SK-N-SH (cell line): ENCODE measurements around the gene UCHL3. TPM values are rescaled to one million over a fixed set of nuclear protein-coding genes. Genes with fewer than 3 reads are reported as not detected.

Experiments
- CTCF ChIA-PET: fragments of 300-600, 350-600 bp; formaldehyde crosslinking; extraction: SDS; loops from one replicate; lab custom pipeline; 2021; lab: Yijun Ruan, JAX
- POLR2A ChIA-PET: fragments of 350-600 bp; sonication (Branson Sonifier 250); formaldehyde crosslinking; extraction: SDS; loops from one replicate; lab custom pipeline; 2020; ENCODE audit warnings: antibody characterized with exemption, inconsistent platforms; lab: Yijun Ruan, JAX
- DNase-seq: peaks from one replicate; pipeline ENCODE4 v3.0.0; 2012
- H2AFZ ChIP-seq: fragments of 200-600 bp; sonication (generic); 2 replicates; pipeline ENCODE4 v1.8.1; 2016; ENCODE audit warnings: antibody characterized with exemption, mild to moderate bottlenecking, low read depth
- H3F3A ChIP-seq: fragments of 200-600 bp; sonication (generic); replicated peaks from 2 replicates; pipeline ENCODE3; 2016; ENCODE audit warnings: antibody characterized with exemption, mild to moderate bottlenecking; ENCODE audit not compliant: insufficient read depth
- H3K27ac ChIP-seq, 2 experiments: fragments of 200-500 bp in 1 of 2; fragments of 200-600 bp in 1 of 2; sonication (Bioruptor generic) in 1 of 2; sonication (generic), shearing (Covaris generic) in 1 of 2; 2 replicates each; pipeline versions ENCODE4 v1.5.1 to v1.6.1; 2014 to 2016; ENCODE audit warnings: low read depth in 2 of 2, inconsistent platforms in 1 of 2, low read length in 1 of 2, mild to moderate bottlenecking in 1 of 2, mixed read lengths in 1 of 2
- H3K27me3 ChIP-seq: fragments of 200-600 bp; sonication (generic), shearing (Covaris generic); 2 replicates; pipeline ENCODE4 v1.6.1; 2016; ENCODE audit warnings: mixed run types; ENCODE audit not compliant: insufficient read depth
- H3K36me3 ChIP-seq, 2 experiments: fragments of 200-500 bp in 1 of 2; fragments of 200-600 bp in 1 of 2; sonication (Bioruptor generic) in 1 of 2; sonication (generic) in 1 of 2; replicated peaks in 1 of 2; 2 replicates each; pipeline versions ENCODE3 to v1.5.1; 2014 to 2016; ENCODE audit warnings: low read length in 1 of 2, mild to moderate bottlenecking in 1 of 2; ENCODE audit not compliant: insufficient read depth in 2 of 2, control insufficient read depth in 1 of 2
- H3K4me1 ChIP-seq, 2 experiments: fragments of 200-500 bp in 1 of 2; fragments of 200-600 bp in 1 of 2; sonication (Bioruptor generic) in 1 of 2; sonication (generic), shearing (Covaris generic) in 1 of 2; 2 replicates each; pipeline versions ENCODE4 v1.5.1 to v1.6.1; 2014 to 2016; ENCODE audit warnings: low read depth in 1 of 2, low read length in 1 of 2, mixed run types in 1 of 2; ENCODE audit not compliant: insufficient read depth in 2 of 2, control insufficient read depth in 1 of 2
- H3K4me2 ChIP-seq: fragments of 200-600 bp; sonication (generic), shearing (Covaris generic); 2 replicates; pipeline ENCODE4 v1.6.1; 2017; ENCODE audit warnings: mixed run types
- H3K4me3 ChIP-seq, 2 experiments: fragments of 200-500 bp in 1 of 2; fragments of 200-600 bp in 1 of 2; sonication (Bioruptor generic) in 1 of 2; sonication (generic), shearing (Covaris generic) in 1 of 2; 2 replicates each; pipeline versions ENCODE4 v1.5.1 to v1.8.1; 2014 to 2016; ENCODE audit warnings: low read depth in 2 of 2, inconsistent platforms in 1 of 2, low read length in 1 of 2, mild to moderate bottlenecking in 1 of 2, mixed read lengths in 1 of 2, moderate library complexity in 1 of 2
- H3K79me2 ChIP-seq: fragments of 200-600 bp; sonication (generic); 2 replicates; pipeline ENCODE4 v1.8.1; 2017; ENCODE audit warnings: mild to moderate bottlenecking; ENCODE audit not compliant: insufficient read depth
- H3K9ac ChIP-seq: fragments of 200-600 bp; sonication (generic); 2 replicates; pipeline ENCODE4 v1.6.1; 2017; ENCODE audit warnings: mixed run types
- H3K9me2 ChIP-seq: fragments of 200-600 bp; sonication (generic); 2 replicates; pipeline ENCODE4 v1.6.1; 2017; ENCODE audit warnings: mixed run types
- H3K9me3 ChIP-seq: fragments of 200-600 bp; sonication (generic); 2 replicates; pipeline ENCODE4 v1.6.1; 2017; ENCODE audit warnings: mixed run types, mild to moderate bottlenecking, moderate library complexity
- H4K20me1 ChIP-seq: fragments of 200-600 bp; sonication (generic); 2 replicates; pipeline ENCODE4 v1.6.1; 2017; ENCODE audit warnings: mild to moderate bottlenecking, mixed run types; ENCODE audit not compliant: insufficient read depth
- EP300 ChIP-seq, 2 experiments: IDR thresholded peaks; 2 replicates each; pipeline versions ENCODE4 v1.4.0 to v1.6.1; 2012; ENCODE audit warnings: borderline replicate concordance in 1 of 2, low read depth in 1 of 2, low read length in 1 of 2
- FOSL2 ChIP-seq: IDR thresholded peaks from 2 replicates; pipeline ENCODE4 v1.4.0; 2012; ENCODE audit warnings: low read depth, mild to moderate bottlenecking, moderate library complexity, borderline replicate concordance
- FOXJ3 ChIP-seq: sonication (generic); formaldehyde crosslinking; IDR thresholded peaks from 2 replicates; pipeline ENCODE4 v1.5.1; 2020; ENCODE audit warnings: mild to moderate bottlenecking, missing genetic modification reagents
- FOXM1 ChIP-seq: IDR thresholded peaks from 2 replicates; pipeline ENCODE4 v1.4.0; 2012; ENCODE audit warnings: low read depth, mild to moderate bottlenecking
- JUND ChIP-seq: IDR thresholded peaks from 2 replicates; pipeline ENCODE4 v1.4.0; 2012
- NFIC ChIP-seq: IDR thresholded peaks from 2 replicates; pipeline ENCODE4 v1.4.0; 2012; ENCODE audit warnings: borderline replicate concordance
- NRF1 ChIP-seq: IDR thresholded peaks from 2 replicates; pipeline ENCODE4 v1.6.1; 2012; ENCODE audit warnings: low read depth, mild to moderate bottlenecking, low read length
- POLR2AphosphoS5 ChIP-seq: IDR thresholded peaks from 2 replicates; pipeline ENCODE4 v1.6.1; 2012; ENCODE audit warnings: low read depth, low read length
- RAD21 ChIP-seq: IDR thresholded peaks from 2 replicates; pipeline ENCODE4 v1.6.1; 2012; ENCODE audit warnings: mild to moderate bottlenecking, low read length
- RXRA ChIP-seq: IDR thresholded peaks from 2 replicates; pipeline ENCODE4 v1.4.0; 2012; ENCODE audit warnings: low read depth, mild to moderate bottlenecking, borderline replicate concordance
- SMC3 ChIP-seq: IDR thresholded peaks from 2 replicates; pipeline ENCODE4 v1.6.1; 2012; ENCODE audit warnings: low read depth, low read length, improper control_type of control experiment
- TCF12 ChIP-seq: IDR thresholded peaks from 2 replicates; pipeline ENCODE4 v1.4.0; 2012
- TEAD4 ChIP-seq: IDR thresholded peaks from 2 replicates; pipeline ENCODE4 v1.4.0; 2012; ENCODE audit warnings: mild to moderate bottlenecking, borderline replicate concordance; ENCODE audit not compliant: insufficient read depth
- WGBS: methylation state at CpG from one replicate; pipeline ENCODE4 v1.1.6; 2017; ENCODE audit warnings: low lambda C conversion rate; 5-methylcytosine and 5-hydroxymethylcytosine counted together
- polyA plus RNA-seq, 3 experiments: library from polyadenylated mRNA; depleted of rRNA; stranded (reverse); fragments of >200 nt; gene quantifications; 2 replicates each; pipeline ENCODE4 v1.2.3, GENCODE V29; 2012
- TF ChIP-seq, protein P1 (sequence below): fragments of 150-350 bp; IDR thresholded peaks from 2 replicates; pipeline ENCODE4 v1.6.1; 2016; ENCODE audit warnings: mild to moderate bottlenecking, low read depth, low read length
- TF ChIP-seq, protein P2 (sequence below): IDR thresholded peaks from 2 replicates; pipeline ENCODE4 v1.4.0; 2012; ENCODE audit warnings: low read depth, borderline replicate concordance
- TF ChIP-seq, protein P3 (sequence below): IDR thresholded peaks from 2 replicates; pipeline ENCODE4 v1.4.0; 2012; ENCODE audit warnings: low read depth
- TF ChIP-seq, protein P4 (sequence below): fragments of 150-350 bp; IDR thresholded peaks from 2 replicates; pipeline ENCODE4 v1.6.1; 2017; ENCODE audit warnings: antibody characterized with exemption, low read length, low read depth, borderline replicate concordance
- TF ChIP-seq, protein P5 (sequence below): IDR thresholded peaks from 2 replicates; pipeline ENCODE4; 2012

UCHL3 gene
- polyA plus RNA-seq, 1 of the 3 experiments (the other 2 are of a cell fraction), result 28.8 TPM

DNA sequence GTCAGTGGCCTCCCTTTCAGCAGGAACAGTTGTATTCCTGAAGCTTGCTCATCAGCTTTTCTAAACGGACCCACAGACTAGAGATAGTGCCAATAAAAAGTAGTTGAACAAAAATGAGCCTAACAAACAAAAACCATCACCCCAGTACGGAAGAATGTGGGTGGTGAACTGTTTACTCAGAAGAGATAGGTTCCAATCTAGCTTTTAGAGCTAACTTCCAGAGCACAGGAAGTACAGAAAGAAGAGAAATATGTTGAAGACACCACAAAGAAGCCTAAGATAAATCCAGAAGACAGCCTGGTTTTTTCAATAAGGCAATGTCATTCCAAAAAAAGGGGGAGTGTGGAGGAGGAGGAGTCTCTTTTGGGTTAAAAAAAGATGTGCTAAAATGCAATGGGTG, 83.7 kb downstream of the UCHL3 start:
- Histone ChIP-seq H2AFZ (no peak overlapping the region), H3K9ac (peak overlapping the region; percentile 53; the same call in 1 of the 2 replicates), H3K27ac (peak overlapping the region; percentile 65 to 93; a peak in 3 of 4 replicates), H3K79me2 (peaks cover 86% of the 10 kb centered on the region), H3K27me3 (no peaks in the 10 kb centered on the region), H3K4me1 (peaks cover 10% of the 10 kb centered on the region in 2 experiments; a peak in 2 of 4 replicates), H3K9me3 (no peaks in the 10 kb centered on the region), H3K9me2 (no peaks in the 10 kb centered on the region), H3K36me3 (peaks cover 0 to 21% of the 10 kb centered on the region in 2 experiments), H3F3A (peaks cover 32% of the 10 kb centered on the region), H3K4me3 (no peak overlapping the region; a peak in 1 of 4 replicates), H3K4me2 (peak overlapping the region; percentile 49; the same call in 1 of the 2 replicates), H4K20me1 (peaks cover 3% of the 10 kb centered on the region)
- 2% methylated on average over 2 of the region's 2 CpGs for WGBS
- DNase-seq, result no peak
- CTCF ChIA-PET, result interaction anchor here (1.5 kb wide), 1 partner anchor 39 kb away, joined by 3 read pairs; no protein-coding TSS in a partner anchor
- POLR2A ChIA-PET, result no interaction called here
- TF ChIP-seq JUND (peak; percentile 73), RXRA (0 out of 2 replicates have a peak, but pooled peaks have one; percentile 15), NRF1 (no peak), POLR2AphosphoS5 (peak; percentile 78; the same call in 1 of the 2 replicates), SMC3 (no peak), TCF12 (peak; percentile 88), EP300 (IDR thresholded peaks at IDR 0.05; ENCODE audit: borderline replicate concordance in 1 of 2, low read depth in 1 of 2, low read length in 1 of 2) (peak in 1 of 2 experiments; percentile 86; a peak in 2 of 4 replicates), FOXM1 (0 out of 2 replicates have a peak, but pooled peaks have one; percentile 67), TEAD4 (peak; percentile 75; the same call in 1 of the 2 replicates), FOSL2 (peak; percentile 44; the same call in 1 of the 2 replicates), NFIC (peak; percentile 80; the same call in 1 of the 2 replicates), FOXJ3 (no peak), RAD21 (no peak)
- TF ChIP-seq, protein P1, sequence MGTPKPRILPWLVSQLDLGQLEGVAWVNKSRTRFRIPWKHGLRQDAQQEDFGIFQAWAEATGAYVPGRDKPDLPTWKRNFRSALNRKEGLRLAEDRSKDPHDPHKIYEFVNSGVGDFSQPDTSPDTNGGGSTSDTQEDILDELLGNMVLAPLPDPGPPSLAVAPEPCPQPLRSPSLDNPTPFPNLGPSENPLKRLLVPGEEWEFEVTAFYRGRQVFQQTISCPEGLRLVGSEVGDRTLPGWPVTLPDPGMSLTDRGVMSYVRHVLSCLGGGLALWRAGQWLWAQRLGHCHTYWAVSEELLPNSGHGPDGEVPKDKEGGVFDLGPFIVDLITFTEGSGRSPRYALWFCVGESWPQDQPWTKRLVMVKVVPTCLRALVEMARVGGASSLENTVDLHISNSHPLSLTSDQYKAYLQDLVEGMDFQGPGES, result no peak
- TF ChIP-seq, protein P2, sequence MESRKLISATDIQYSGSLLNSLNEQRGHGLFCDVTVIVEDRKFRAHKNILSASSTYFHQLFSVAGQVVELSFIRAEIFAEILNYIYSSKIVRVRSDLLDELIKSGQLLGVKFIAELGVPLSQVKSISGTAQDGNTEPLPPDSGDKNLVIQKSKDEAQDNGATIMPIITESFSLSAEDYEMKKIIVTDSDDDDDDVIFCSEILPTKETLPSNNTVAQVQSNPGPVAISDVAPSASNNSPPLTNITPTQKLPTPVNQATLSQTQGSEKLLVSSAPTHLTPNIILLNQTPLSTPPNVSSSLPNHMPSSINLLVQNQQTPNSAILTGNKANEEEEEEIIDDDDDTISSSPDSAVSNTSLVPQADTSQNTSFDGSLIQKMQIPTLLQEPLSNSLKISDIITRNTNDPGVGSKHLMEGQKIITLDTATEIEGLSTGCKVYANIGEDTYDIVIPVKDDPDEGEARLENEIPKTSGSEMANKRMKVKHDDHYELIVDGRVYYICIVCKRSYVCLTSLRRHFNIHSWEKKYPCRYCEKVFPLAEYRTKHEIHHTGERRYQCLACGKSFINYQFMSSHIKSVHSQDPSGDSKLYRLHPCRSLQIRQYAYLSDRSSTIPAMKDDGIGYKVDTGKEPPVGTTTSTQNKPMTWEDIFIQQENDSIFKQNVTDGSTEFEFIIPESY, result no peak
- TF ChIP-seq, protein P3, sequence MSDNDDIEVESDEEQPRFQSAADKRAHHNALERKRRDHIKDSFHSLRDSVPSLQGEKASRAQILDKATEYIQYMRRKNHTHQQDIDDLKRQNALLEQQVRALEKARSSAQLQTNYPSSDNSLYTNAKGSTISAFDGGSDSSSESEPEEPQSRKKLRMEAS, result peak; percentile 43; the same call in 1 of the 2 replicates
- TF ChIP-seq, protein P4, sequence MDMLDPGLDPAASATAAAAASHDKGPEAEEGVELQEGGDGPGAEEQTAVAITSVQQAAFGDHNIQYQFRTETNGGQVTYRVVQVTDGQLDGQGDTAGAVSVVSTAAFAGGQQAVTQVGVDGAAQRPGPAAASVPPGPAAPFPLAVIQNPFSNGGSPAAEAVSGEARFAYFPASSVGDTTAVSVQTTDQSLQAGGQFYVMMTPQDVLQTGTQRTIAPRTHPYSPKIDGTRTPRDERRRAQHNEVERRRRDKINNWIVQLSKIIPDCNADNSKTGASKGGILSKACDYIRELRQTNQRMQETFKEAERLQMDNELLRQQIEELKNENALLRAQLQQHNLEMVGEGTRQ, result no peak
- TF ChIP-seq, protein P5, sequence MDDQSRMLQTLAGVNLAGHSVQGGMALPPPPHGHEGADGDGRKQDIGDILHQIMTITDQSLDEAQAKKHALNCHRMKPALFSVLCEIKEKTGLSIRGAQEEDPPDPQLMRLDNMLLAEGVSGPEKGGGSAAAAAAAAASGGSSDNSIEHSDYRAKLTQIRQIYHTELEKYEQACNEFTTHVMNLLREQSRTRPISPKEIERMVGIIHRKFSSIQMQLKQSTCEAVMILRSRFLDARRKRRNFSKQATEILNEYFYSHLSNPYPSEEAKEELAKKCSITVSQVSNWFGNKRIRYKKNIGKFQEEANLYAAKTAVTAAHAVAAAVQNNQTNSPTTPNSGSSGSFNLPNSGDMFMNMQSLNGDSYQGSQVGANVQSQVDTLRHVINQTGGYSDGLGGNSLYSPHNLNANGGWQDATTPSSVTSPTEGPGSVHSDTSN, result peak; percentile 86
